NB4 (cell line): ENCODE results near the gene MPHOSPH9.

Experiments used
- DNase-seq: peaks from one replicate; pipeline ENCODE4 v3.0.0; 2010; ENCODE audit warnings: low read depth
- H3K4me3 ChIP-seq: one replicate; pipeline ENCODE4 v1.5.1; 2011; ENCODE audit warnings: mild to moderate bottlenecking, low read depth, low read length, moderate library complexity
- MYC ChIP-seq: IDR thresholded peaks from 2 replicates; pipeline ENCODE4 v1.6.1; 2011; ENCODE audit warnings: low read depth, low read length
- POLR2A ChIP-seq: IDR thresholded peaks from 2 replicates; pipeline ENCODE4 v1.6.1; 2011; ENCODE audit warnings: mild to moderate bottlenecking; ENCODE audit not compliant: insufficient read length; ENCODE audit errors: extremely low read depth
- TF ChIP-seq, protein P1 (sequence below): IDR thresholded peaks from one replicate; pipeline ENCODE4 v1.5.1; 2012; ENCODE audit warnings: low read depth, low read length
- TF ChIP-seq, protein P2 (sequence below): IDR thresholded peaks from 2 replicates; pipeline ENCODE4 v1.6.1; 2011; ENCODE audit warnings: low read depth, low read length

Gene MPHOSPH9

DNA sequence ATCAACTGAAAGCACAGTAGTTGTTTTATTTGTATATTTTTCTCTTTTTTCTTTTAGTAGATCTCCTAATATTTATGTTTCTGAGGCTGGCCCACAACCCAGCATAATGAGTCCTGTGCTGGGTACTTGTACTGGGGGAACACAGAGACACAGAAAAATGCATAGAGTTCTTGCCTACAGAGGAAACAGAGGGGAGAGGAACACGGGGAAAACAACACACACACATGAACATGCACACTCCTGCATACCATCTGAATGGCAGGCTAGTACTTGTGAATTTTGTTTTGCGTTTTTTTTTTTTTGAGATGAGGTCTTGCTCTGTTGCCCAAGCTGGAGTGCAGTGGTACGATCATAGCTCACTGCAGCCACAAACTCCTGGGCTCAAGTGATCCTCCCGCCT is 103.3 kb downstream of the MPHOSPH9 start:
- TF ChIP-seq, protein P1, sequence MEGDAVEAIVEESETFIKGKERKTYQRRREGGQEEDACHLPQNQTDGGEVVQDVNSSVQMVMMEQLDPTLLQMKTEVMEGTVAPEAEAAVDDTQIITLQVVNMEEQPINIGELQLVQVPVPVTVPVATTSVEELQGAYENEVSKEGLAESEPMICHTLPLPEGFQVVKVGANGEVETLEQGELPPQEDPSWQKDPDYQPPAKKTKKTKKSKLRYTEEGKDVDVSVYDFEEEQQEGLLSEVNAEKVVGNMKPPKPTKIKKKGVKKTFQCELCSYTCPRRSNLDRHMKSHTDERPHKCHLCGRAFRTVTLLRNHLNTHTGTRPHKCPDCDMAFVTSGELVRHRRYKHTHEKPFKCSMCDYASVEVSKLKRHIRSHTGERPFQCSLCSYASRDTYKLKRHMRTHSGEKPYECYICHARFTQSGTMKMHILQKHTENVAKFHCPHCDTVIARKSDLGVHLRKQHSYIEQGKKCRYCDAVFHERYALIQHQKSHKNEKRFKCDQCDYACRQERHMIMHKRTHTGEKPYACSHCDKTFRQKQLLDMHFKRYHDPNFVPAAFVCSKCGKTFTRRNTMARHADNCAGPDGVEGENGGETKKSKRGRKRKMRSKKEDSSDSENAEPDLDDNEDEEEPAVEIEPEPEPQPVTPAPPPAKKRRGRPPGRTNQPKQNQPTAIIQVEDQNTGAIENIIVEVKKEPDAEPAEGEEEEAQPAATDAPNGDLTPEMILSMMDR, result no peak
- TF ChIP-seq MYC (no peak), POLR2A (no peak)
- TF ChIP-seq, protein P2, sequence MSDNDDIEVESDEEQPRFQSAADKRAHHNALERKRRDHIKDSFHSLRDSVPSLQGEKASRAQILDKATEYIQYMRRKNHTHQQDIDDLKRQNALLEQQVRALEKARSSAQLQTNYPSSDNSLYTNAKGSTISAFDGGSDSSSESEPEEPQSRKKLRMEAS, result no peak
- H3K4me3 ChIP-seq, result no peak overlapping the region
- no peak for DNase-seq

DNA sequence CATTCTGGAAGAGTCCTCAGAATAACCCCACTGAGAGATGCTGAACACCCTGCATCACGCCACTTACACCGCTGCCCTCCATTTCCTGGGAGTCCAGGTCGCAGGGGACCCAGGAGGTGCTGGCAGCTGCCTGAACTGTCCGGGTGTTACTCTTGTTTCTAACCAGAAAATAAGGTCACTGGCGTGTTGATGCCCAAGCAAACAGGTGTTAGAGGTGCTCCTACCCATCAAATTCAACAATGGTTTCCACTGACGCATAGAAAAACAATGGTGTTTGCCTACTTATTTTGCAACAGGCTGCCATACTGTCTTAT is 105.8 kb downstream of the MPHOSPH9 start:
- no peak overlapping the region for H3K4me3 ChIP-seq
- TF ChIP-seq, protein P1, result no peak
- TF ChIP-seq, protein P2, result no peak
- TF ChIP-seq MYC (no peak), POLR2A (no peak)
- DNase-seq, result no peak

DNA sequence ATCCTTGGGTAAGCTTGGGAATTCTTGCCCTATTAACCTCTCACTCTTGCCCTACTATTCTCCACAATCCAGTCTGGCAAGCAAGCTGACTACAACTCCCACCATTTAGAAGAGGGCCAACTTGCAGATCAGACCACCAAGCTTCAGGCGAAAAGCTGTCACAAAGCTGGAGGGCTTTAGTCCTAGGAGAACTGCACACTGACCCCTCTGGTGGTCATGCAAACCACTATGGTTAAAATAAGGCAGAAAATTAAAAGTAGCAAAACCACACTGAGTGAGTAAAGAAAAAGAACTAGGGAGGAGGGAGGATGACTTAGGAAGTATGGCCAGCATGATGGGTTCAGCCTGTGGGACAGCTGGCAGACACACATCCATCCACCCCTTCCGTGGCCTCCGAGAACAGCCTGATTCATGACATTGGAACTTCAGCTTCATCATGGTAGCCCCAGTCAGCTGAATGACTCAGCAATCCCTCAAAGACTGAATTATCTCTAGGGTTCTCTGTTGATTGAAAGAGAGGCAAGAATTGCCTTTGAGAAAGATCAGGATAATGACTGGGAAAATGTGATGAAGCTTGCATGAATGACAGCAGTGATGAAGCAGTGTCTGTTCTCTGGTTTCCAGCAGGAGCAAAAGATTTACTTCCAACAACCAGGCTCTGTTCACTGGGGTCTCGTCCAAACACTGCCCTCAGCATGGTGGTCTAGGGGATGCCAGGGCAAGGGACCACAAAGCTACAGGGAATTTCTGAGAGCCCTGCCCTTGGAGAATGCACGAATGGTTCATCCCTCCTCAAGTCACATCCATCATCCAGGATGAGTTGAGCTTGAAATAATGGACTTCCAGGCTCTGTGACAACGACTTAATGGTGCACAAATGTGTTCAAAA is 106.4 kb downstream of the MPHOSPH9 start:
- peak; percentile 49 for DNase-seq
- no peak overlapping the region for H3K4me3 ChIP-seq

DNA sequence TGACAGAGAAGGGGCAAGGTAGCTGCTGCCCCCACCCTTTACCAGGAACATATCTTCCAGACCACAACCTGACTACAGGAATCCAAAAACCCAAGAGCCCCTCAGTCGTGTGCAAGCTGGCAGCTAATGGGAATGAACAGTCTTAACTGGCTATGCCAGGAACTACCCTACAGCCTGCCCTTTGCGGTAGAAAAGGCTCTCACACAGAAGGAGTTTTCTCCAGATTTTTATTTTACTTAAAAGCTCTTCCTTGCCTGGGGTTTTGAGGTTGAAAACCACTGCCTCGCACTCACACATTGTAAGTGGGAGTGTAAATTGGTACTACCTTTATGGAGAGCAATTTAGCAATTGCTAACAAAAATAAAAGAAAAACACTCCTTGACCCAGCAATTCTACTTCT is 110.3 kb downstream of the MPHOSPH9 start:
- no peak for DNase-seq
- TF ChIP-seq MYC (no peak), POLR2A (no peak)
- TF ChIP-seq, protein P2, result no peak
- TF ChIP-seq, protein P1, result no peak
- no peak overlapping the region for H3K4me3 ChIP-seq

More for the DNA sequence above, 106.4 kb downstream of the MPHOSPH9 start:
- TF ChIP-seq POLR2A (no peak), MYC (no peak)
- TF ChIP-seq, protein P1, result no peak
- TF ChIP-seq, protein P2, result no peak

DNA sequence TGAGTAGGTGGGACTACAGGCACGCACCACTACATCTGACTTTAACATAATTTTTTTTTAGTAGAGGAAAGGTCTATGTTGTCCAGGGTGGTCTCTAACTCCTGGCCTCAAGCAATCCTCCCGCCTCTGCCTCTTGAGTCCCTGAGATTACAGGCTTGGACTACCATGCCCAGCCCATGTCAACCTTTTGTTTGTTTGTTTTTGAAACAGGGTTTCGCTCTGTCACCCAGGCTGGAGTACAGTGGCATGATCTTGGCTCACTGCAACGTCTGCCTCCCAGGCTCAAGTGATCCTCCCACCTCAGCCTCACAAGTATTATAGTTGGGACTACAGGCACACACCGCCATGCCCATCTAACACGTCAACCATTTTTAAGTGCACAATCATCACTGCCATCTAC is 111.3 kb downstream of the MPHOSPH9 start:
- TF ChIP-seq MYC (no peak), POLR2A (no peak)
- DNase-seq, result no peak
- no peak overlapping the region for H3K4me3 ChIP-seq

DNA sequence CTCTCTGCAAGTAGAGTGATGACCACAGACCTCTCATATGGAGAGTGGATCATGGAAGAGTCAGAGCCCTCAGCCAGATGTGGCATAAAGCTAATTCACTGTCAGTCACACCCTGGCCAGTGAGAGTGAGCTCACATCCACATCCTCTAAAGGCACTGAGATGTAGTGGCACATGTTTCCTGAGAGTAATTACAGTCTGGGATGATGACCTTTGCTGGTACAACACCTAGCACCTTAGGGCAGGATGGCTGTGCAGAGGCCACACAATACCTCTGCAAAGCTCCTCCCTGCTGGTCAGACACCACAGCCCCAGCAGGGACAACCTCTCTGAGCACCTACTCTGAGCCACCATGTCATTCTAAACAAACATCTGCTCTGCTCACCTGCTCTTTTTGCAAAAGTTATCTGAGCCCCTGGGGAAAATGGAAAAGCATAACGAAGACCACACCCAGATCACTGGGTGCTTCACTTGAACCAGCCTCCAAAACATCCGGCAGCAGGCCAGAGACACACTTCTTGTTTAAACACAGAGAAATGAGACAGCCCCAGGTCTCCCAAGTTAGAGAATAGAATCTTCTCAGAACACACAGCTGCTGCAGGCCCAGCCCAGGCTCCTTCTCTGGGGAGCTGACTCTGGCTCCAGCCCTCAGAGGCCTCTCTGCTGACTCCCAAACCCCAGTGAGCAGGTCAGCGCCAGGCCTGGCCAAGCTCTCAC is 112.3 kb downstream of the MPHOSPH9 start:
- DNase-seq, result no peak
- TF ChIP-seq, protein P1, result no peak
- TF ChIP-seq, protein P2, result no peak
- no peak for TF ChIP-seq MYC
- no peak for TF ChIP-seq POLR2A
- no peak overlapping the region for H3K4me3 ChIP-seq
